HG02870 (cell line): Measurements from ENCODE around the gene VCL.
A peak's percentile ranks its signal among the peaks of the same experiment; 100 is the strongest.
"Not testable (repeated sequence)": the region's sequence is repeated elsewhere in the genome, so short reads cannot be mapped to it uniquely, and the experiment has no call there.

ENCODE experiments used
- ATAC-seq: cut with Tn5 transposase; IDR thresholded peaks from one replicate; pipeline ENCODE4 v1.9.1; 2021; ENCODE audit warnings: mild to moderate bottlenecking, moderate library complexity; ENCODE audit not compliant: unreplicated experiment

Gene VCL

GRCh38 chr10:74035303-74035702, 37.4 kb downstream of the VCL start:
- no peak for ATAC-seq

- no peak for ATAC-seq
Measured at GRCh38 chr10:74036474-74036873, 38.6 kb downstream of the VCL start.

GRCh38 chr10:74039561-74040145, 41.7 kb downstream of the VCL start:
- ATAC-seq, result no peak

GRCh38 chr10:74040200-74041126, 42.5 kb downstream of the VCL start:
- no peak for ATAC-seq

- ATAC-seq, result no peak
Measured at GRCh38 chr10:74044419-74044818, 46.5 kb downstream of the VCL start.

- ATAC-seq, result no peak
Measured at GRCh38 chr10:74047304-74047703, 49.4 kb downstream of the VCL start.

GRCh38 chr10:74047871-74048270, 50.0 kb downstream of the VCL start:
- no peak for ATAC-seq

GRCh38 chr10:74048433-74048832, 50.5 kb downstream of the VCL start:
- ATAC-seq, result no peak

- no peak for ATAC-seq
Measured at GRCh38 chr10:74049955-74050354, 52.0 kb downstream of the VCL start.

GRCh38 chr10:74050653-74051052, 52.7 kb downstream of the VCL start:
- no peak for ATAC-seq

- no peak for ATAC-seq
Measured at GRCh38 chr10:74051736-74052342, 53.9 kb downstream of the VCL start.

GRCh38 chr10:74052994-74053393, 55.1 kb downstream of the VCL start:
- no peak for ATAC-seq

GRCh38 chr10:74055383-74056049, 57.6 kb downstream of the VCL start:
- no peak for ATAC-seq

GRCh38 chr10:74056050-74056818, 58.3 kb downstream of the VCL start:
- peak; percentile 71 for ATAC-seq

GRCh38 chr10:74058071-74058470, 60.2 kb downstream of the VCL start:
- ATAC-seq, result no peak

- ATAC-seq, result no peak
Measured at GRCh38 chr10:74058658-74059057, 60.7 kb downstream of the VCL start.

GRCh38 chr10:74061104-74061503, 63.2 kb downstream of the VCL start:
- no peak for ATAC-seq

- not testable (repeated sequence) for ATAC-seq
Measured at GRCh38 chr10:74061978-74062377, 64.1 kb downstream of the VCL start.

- no peak for ATAC-seq
Measured at GRCh38 chr10:74063256-74063655, 65.3 kb downstream of the VCL start.
